ENCODE results near the gene KCNG2. TPM values are rescaled to one million over a fixed set of nuclear protein-coding genes. Genes with fewer than 3 reads are reported as not detected.
"Not testable (repeated sequence)": the region's sequence is repeated elsewhere in the genome, so short reads cannot be mapped to it uniquely, and the experiment has no call there.

The KCNG2 gene
- total RNA-seq = not detected
- long read RNA-seq = 0 reads

DNA sequence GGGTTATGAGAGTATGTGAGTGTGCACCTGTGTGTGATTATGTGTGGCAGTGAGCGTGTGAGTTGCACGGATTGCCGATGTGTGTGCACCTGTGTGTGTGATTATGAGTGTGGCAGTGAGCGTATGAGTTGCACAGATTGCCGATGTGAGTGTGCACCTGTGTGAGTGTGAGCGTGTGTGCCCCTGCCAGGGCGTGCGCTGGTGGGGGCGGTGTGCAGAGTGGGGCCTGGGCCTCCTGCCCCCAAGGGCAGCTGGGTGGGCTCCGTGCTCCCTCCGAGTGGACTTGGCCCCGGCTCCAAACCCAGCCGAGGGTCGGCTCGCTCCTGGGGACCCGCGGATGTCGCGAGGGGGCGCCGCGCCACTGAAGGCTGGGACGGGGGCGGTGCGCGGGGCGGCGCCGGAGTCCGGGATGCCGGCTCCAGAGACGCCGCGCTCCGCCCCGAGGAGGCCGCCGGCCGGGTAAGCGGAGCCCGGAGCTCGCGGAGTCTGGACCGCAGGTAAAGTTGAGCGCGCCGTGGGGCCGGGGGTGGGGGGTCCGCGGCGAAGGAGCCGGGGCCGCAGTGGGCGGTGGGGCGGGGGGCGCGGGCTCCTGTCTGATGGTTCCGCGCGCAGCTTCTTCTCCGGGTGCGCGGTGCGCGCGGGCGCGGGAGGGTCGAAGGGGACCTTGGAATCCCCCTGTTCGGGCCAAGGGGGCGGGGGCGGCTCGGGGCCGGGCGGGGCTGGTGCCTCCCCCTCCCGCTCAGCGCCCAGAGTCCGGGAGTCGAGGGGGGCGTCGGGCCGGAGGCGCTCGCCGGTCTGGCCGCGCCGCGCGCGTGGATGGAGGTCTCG lies at the start of gene KCNG2:
Gene KCNG2, plus strand, starts transcription at position 421 of the 828 bp plus-strand sequence. CDS start 65,730 bp downstream, outside the sequence.
- ATAC-seq = peak; percentile 42
- no peak for DNase-seq (ENCODE audit: missing footprints)
- intact Hi-C loops (cut with DNase I) = no loop called here

GRCh38 chr18:79748321-79749180 lies 49.2 kb upstream of the KCNG2 start:
- ATAC-seq (no peak), DNase-seq (ENCODE audit: missing footprints) (no peak)
- intact Hi-C loops (cut with DNase I) = no loop called here

- ATAC-seq (no peak), DNase-seq (ENCODE audit: missing footprints) (no peak)
- intact Hi-C loops (cut with DNase I) = no loop called here
Observed at GRCh38 chr18:79749251-79750191, 48.2 kb upstream of the KCNG2 start.

- ATAC-seq (no peak), DNase-seq (ENCODE audit: missing footprints) (no peak)
- intact Hi-C loops (cut with DNase I) = no loop called here
Observed at GRCh38 chr18:79750980-79751571, 46.7 kb upstream of the KCNG2 start.

GRCh38 chr18:79751918-79752578 lies 45.7 kb upstream of the KCNG2 start:
- intact Hi-C loops (cut with DNase I); DNase-seq (ENCODE audit: missing footprints); ATAC-seq: not testable (repeated sequence)

- not testable (repeated sequence) for ATAC-seq; DNase-seq (ENCODE audit: missing footprints)
Observed at GRCh38 chr18:79752946-79753345, 44.8 kb upstream of the KCNG2 start.

GRCh38 chr18:79753391-79753851 lies 44.3 kb upstream of the KCNG2 start:
- ATAC-seq (no peak), DNase-seq (ENCODE audit: missing footprints) (no peak)
- intact Hi-C loops (cut with DNase I) = no loop called here

More at GRCh38 chr18:79752946-79753345, 44.8 kb upstream of the KCNG2 start:
- intact Hi-C loops (cut with DNase I) = not testable (repeated sequence)

- ATAC-seq (no peak), DNase-seq (ENCODE audit: missing footprints) (no peak)
- intact Hi-C loops (cut with DNase I) = no loop called here
Observed at GRCh38 chr18:79754022-79754761, 43.5 kb upstream of the KCNG2 start.

DNA sequence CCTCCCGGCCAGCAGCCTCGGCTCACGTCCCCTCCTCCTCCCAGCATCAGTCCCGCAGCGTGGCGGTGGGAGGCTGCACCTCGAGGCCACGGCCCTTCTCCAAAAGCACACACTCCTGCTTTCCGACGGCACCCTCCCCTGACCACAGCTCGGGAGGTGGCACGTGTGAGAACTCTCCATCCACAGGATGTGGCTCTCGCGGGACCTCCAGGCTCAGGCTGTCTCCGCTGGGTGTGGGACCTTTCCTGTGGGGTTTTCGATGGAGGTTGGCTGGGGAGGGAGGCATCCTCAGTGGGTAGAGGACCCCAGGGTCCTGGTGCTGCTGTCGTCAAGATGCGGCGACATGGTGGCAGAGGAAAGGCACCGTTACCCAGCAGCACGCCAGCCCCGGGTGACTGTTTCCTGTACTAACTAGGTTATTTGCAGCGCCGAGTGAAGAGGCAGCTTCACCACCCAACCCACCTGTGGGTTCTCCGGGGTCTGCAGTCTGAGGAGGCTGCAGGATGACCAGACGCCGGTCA lies 42.8 kb upstream of the KCNG2 start:
- intact Hi-C loops (cut with DNase I) = no loop called here
- DNase-seq (ENCODE audit: missing footprints) (no peak), ATAC-seq (no peak)

GRCh38 chr18:79755496-79756142 lies 42.1 kb upstream of the KCNG2 start:
- intact Hi-C loops (cut with DNase I) = no loop called here
- DNase-seq (ENCODE audit: missing footprints) (no peak), ATAC-seq (no peak)

DNA sequence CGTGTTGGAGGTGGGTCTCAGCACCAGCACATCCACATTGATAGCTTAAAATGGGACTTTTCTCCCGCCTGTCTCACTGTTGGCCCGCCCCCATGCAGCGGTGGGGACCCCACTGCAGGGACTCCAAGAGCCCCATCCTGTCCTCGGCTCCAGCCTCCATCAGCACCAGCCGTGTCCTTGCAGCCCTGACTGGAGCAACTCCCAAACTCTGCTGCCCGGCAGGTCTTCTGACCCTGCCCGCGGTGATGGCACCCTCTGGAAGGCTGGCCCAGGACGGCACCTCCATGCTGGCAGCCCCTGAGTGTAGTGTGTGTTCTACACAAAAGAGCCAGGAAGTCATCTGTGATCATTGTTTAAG lies 41.6 kb upstream of the KCNG2 start:
- DNase-seq (ENCODE audit: missing footprints) (no peak), ATAC-seq (no peak)
- intact Hi-C loops (cut with DNase I) = no loop called here

DNA sequence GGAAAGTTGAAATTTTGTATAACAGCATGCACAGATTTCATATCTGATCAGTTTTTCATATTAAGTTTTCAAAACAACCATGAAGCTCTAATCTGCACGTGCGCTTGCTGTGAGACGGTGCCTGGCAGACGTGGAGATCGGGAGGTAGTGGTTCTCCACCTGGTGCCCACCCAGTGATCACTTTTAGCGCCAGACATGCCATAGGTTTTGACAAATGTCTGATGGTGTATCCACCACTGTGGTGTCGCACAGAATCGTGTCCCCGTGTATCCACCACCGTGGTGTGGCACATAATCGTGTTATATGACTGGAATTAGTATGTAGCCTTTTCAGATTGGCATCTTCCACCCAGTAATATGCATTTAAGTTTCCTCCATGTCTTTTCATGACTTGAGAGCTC lies 40.9 kb upstream of the KCNG2 start:
- intact Hi-C loops (cut with DNase I) = no loop called here

DNA sequence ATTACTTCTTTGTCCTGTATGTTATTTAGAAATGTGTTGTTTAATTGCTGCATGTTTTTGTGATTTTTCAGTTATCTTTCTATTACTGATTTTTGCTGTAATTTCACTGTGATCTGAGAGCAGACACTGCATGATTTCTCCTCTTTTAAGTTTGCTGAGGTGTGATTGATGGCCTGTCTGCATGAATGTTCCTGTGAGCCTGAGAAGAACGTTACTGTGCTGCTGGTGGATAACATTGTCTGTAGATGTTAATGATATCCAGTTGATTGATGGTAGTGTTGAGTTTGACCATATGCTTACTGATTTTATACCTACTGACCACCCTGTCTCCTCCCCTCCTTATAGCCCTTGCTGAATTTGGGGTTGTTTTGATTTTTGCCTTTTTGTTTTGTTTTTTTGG lies 37.4 kb upstream of the KCNG2 start:
- ATAC-seq (no peak), DNase-seq (ENCODE audit: missing footprints) (no peak)
- intact Hi-C loops (cut with DNase I) = no loop called here

More for the DNA sequence above, 40.9 kb upstream of the KCNG2 start:
- DNase-seq (ENCODE audit: missing footprints) = no peak
- ATAC-seq = no peak

DNA sequence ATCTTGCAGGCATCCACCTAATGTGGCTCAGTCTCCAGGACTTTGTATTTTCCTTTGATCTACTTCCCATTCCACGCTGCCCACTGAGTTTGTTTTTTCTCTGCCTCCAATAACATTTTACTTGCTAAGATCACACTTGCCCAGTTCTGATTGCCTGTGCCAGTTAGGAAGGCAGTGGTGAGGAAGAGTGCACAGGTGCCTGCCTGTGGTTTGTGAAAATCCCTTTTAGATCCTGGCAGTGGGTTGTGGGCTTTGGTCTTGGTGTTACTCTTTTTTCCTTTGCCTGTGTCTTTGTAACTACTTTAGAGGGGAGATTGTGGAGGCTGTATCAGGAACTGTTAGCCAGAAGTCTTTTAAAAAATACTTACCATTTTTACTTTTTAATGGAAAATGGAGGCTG lies 36.9 kb upstream of the KCNG2 start:
- DNase-seq (ENCODE audit: missing footprints) (no peak), ATAC-seq (no peak)
- intact Hi-C loops (cut with DNase I) = no loop called here

- no peak for ATAC-seq
- DNase-seq (ENCODE audit: missing footprints) = no peak
- intact Hi-C loops (cut with DNase I) = no loop called here
Observed at GRCh38 chr18:79763407-79763806, 34.3 kb upstream of the KCNG2 start.

DNA sequence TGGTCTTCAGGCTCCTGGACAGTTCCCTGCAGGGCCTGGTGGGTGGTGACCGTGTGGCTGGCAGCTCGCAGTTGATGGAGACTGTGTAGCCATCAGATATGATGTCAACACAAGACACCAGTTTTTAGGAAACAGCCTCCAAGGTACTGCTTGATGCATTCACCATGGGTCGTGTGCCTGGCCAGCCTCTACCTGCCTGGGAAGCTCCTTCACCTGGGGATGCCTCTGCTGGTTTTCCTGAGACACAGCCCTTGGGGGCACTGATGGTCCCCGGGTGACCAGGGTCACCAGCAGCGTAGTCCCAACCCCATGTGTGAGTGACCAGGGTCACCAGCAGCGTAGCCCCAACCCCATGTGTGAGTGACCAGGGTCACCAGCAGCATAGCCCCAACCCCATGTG lies 33.6 kb upstream of the KCNG2 start:
- intact Hi-C loops (cut with DNase I) = no loop called here
- DNase-seq (ENCODE audit: missing footprints) = no peak
- no peak for ATAC-seq
